SJSA1 (cell line): ENCODE data around the gene ANKRD31. TPM values are rescaled to one million over a fixed set of nuclear protein-coding genes. Genes with fewer than 3 reads are reported as not detected.
"Not testable (repeated sequence)": the region's sequence is repeated elsewhere in the genome, so short reads cannot be mapped to it uniquely, and the experiment has no call there.

Experiments used
- DNase-seq, 2 experiments: peaks; one replicate each; pipeline ENCODE4 v3.0.0-alpha.2; 2015 to 2020; ENCODE audit warnings: low spot score in 2 of 2, low read depth in 1 of 2
- H3K27ac ChIP-seq: fragments of 250-450 bp; sonication (Bioruptor Pico); 2 replicates; pipeline ENCODE4 v1.5.1; 2020; ENCODE audit warnings: mild to moderate bottlenecking, moderate library complexity
- H3K27me3 ChIP-seq: fragments of 250-450 bp; sonication (Bioruptor Pico); replicated peaks from 2 replicates; pipeline ENCODE4 v1.5.1; 2020; ENCODE audit warnings: mild to moderate bottlenecking, moderate library complexity
- H3K36me3 ChIP-seq: fragments of 250-450 bp; sonication (Bioruptor Pico); 2 replicates; pipeline ENCODE4 v1.5.1; 2020; ENCODE audit warnings: mild to moderate bottlenecking
- H3K4me1 ChIP-seq: fragments of 250-450 bp; sonication (Bioruptor Pico); replicated peaks from 2 replicates; pipeline ENCODE4 v1.6.1; 2021; ENCODE audit warnings: mild to moderate bottlenecking
- H3K4me3 ChIP-seq: fragments of 250-450 bp; sonication (Bioruptor Pico); 2 replicates; pipeline ENCODE4 v1.5.1; 2020; ENCODE audit warnings: mild to moderate bottlenecking
- H3K9me3 ChIP-seq: fragments of 250-450 bp; sonication (Bioruptor Pico); replicated peaks from 2 replicates; pipeline ENCODE4 v1.5.1; 2020; ENCODE audit warnings: mild to moderate bottlenecking
- total RNA-seq: library from RNA; depleted of rRNA; stranded (reverse); fragments of >200 nt; shearing (Covaris generic); gene quantifications from 2 replicates; pipeline ENCODE4 v1.2.3, GENCODE V29; 2014

Gene ANKRD31
- total RNA-seq, 1 experiment from 2014 or later = not detected

- DNase-seq = no peak
- H3K9me3 ChIP-seq = no peaks in the 10 kb centered on the region
- H3K4me1 ChIP-seq = no peaks in the 10 kb centered on the region
- no peaks in the 10 kb centered on the region; the same call in 1 of the 2 replicates for H3K27me3 ChIP-seq
- H3K27ac ChIP-seq = no peak overlapping the region
- no peaks in the 10 kb centered on the region for H3K36me3 ChIP-seq
- no peak overlapping the region for H3K4me3 ChIP-seq
Observed at GRCh38 chr5:75091597-75091996, 145.1 kb downstream of the ANKRD31 start.

GRCh38 chr5:75089662-75090061 is 147.0 kb downstream of the ANKRD31 start:
- H3K27ac ChIP-seq = no peak overlapping the region
- no peak overlapping the region for H3K4me3 ChIP-seq

GRCh38 chr5:75089137-75089536 is 147.5 kb downstream of the ANKRD31 start:
- Histone ChIP-seq H3K36me3 (no peaks in the 10 kb centered on the region), H3K4me1 (no peaks in the 10 kb centered on the region), H3K27ac (no peak overlapping the region), H3K9me3 (no peaks in the 10 kb centered on the region), H3K4me3 (no peak overlapping the region), H3K27me3 (no peaks in the 10 kb centered on the region; the same call in 1 of the 2 replicates)
- DNase-seq = no peak

More at GRCh38 chr5:75089662-75090061, 147.0 kb downstream of the ANKRD31 start:
- no peak for DNase-seq
- Histone ChIP-seq H3K27me3 (no peaks in the 10 kb centered on the region; the same call in 1 of the 2 replicates), H3K36me3 (no peaks in the 10 kb centered on the region), H3K9me3 (no peaks in the 10 kb centered on the region), H3K4me1 (no peaks in the 10 kb centered on the region)

GRCh38 chr5:75088648-75089047 is 148.0 kb downstream of the ANKRD31 start:
- H3K4me1 ChIP-seq = no peaks in the 10 kb centered on the region
- no peaks in the 10 kb centered on the region; the same call in 1 of the 2 replicates for H3K27me3 ChIP-seq
- H3K4me3 ChIP-seq = no peak overlapping the region
- H3K27ac ChIP-seq = no peak overlapping the region
- no peak for DNase-seq
- H3K36me3 ChIP-seq = no peaks in the 10 kb centered on the region
- H3K9me3 ChIP-seq = no peaks in the 10 kb centered on the region

GRCh38 chr5:75081510-75081909 is 155.2 kb downstream of the ANKRD31 start:
- H3K27me3 ChIP-seq = no peaks in the 10 kb centered on the region
- DNase-seq = no peak

GRCh38 chr5:75079346-75079745 is 157.3 kb downstream of the ANKRD31 start:
- H3K4me1 ChIP-seq, DNase-seq, H3K4me3 ChIP-seq, H3K36me3 ChIP-seq, H3K9me3 ChIP-seq, H3K27me3 ChIP-seq, H3K27ac ChIP-seq: not testable (repeated sequence)

More at GRCh38 chr5:75081510-75081909, 155.2 kb downstream of the ANKRD31 start:
- Histone ChIP-seq H3K9me3 (no peaks in the 10 kb centered on the region), H3K4me3 (no peak overlapping the region), H3K4me1 (no peaks in the 10 kb centered on the region), H3K36me3 (no peaks in the 10 kb centered on the region), H3K27ac (no peak overlapping the region)

GRCh38 chr5:75078027-75078426 is 158.7 kb downstream of the ANKRD31 start:
- no peak for DNase-seq
- Histone ChIP-seq H3K4me1 (no peaks in the 10 kb centered on the region), H3K36me3 (no peaks in the 10 kb centered on the region), H3K9me3 (no peaks in the 10 kb centered on the region), H3K27ac (no peak overlapping the region), H3K27me3 (peaks cover 15% of the 10 kb centered on the region), H3K4me3 (no peak overlapping the region)

- Histone ChIP-seq H3K36me3 (no peaks in the 10 kb centered on the region), H3K9me3 (no peaks in the 10 kb centered on the region), H3K27me3 (peaks cover 19% of the 10 kb centered on the region), H3K4me3 (no peak overlapping the region), H3K4me1 (no peaks in the 10 kb centered on the region), H3K27ac (no peak overlapping the region)
- DNase-seq = no peak
Observed at GRCh38 chr5:75072061-75072460, 164.6 kb downstream of the ANKRD31 start.

GRCh38 chr5:75071100-75071499 is 165.6 kb downstream of the ANKRD31 start:
- Histone ChIP-seq H3K27ac (no peak overlapping the region), H3K9me3 (no peaks in the 10 kb centered on the region), H3K36me3 (no peaks in the 10 kb centered on the region), H3K4me3 (no peak overlapping the region), H3K27me3 (peaks cover 19% of the 10 kb centered on the region), H3K4me1 (no peaks in the 10 kb centered on the region)
- no peak for DNase-seq

- 0 out of 2 replicates have a peak, but pooled peaks cover 4% of the 10 kb centered on the region for H3K27me3 ChIP-seq
- H3K4me3 ChIP-seq = no peak overlapping the region
- no peak for DNase-seq
- no peaks in the 10 kb centered on the region for H3K9me3 ChIP-seq
- no peaks in the 10 kb centered on the region for H3K4me1 ChIP-seq
- no peaks in the 10 kb centered on the region for H3K36me3 ChIP-seq
- H3K27ac ChIP-seq = no peak overlapping the region
Observed at GRCh38 chr5:75067434-75067833, 169.2 kb downstream of the ANKRD31 start.

- no peaks in the 10 kb centered on the region for H3K4me1 ChIP-seq
Observed at GRCh38 chr5:75062925-75063531, 173.7 kb downstream of the ANKRD31 start.

GRCh38 chr5:75059912-75060545 is 176.6 kb downstream of the ANKRD31 start:
- Histone ChIP-seq H3K36me3 (no peaks in the 10 kb centered on the region), H3K4me1 (peaks cover 12% of the 10 kb centered on the region), H3K9me3 (no peaks in the 10 kb centered on the region), H3K27me3 (no peaks in the 10 kb centered on the region), H3K27ac (no peak overlapping the region), H3K4me3 (no peak overlapping the region)
- DNase-seq = no peak

More at GRCh38 chr5:75062925-75063531, 173.7 kb downstream of the ANKRD31 start:
- no peak overlapping the region for H3K4me3 ChIP-seq
- DNase-seq = no peak
- H3K36me3 ChIP-seq = no peaks in the 10 kb centered on the region
- H3K9me3 ChIP-seq = no peaks in the 10 kb centered on the region
- no peak overlapping the region for H3K27ac ChIP-seq
- H3K27me3 ChIP-seq = no peaks in the 10 kb centered on the region

GRCh38 chr5:75058986-75059535 is 177.6 kb downstream of the ANKRD31 start:
- Histone ChIP-seq H3K36me3 (no peaks in the 10 kb centered on the region), H3K27me3 (no peaks in the 10 kb centered on the region), H3K4me3 (no peak overlapping the region), H3K9me3 (no peaks in the 10 kb centered on the region), H3K4me1 (peaks cover 21% of the 10 kb centered on the region), H3K27ac (no peak overlapping the region)
- DNase-seq = no peak

GRCh38 chr5:75057561-75057960 is 179.1 kb downstream of the ANKRD31 start:
- no peak for DNase-seq

More at GRCh38 chr5:75057561-75057960, 179.1 kb downstream of the ANKRD31 start:
- Histone ChIP-seq H3K36me3 (peaks cover 10% of the 10 kb centered on the region), H3K27ac (no peak overlapping the region), H3K9me3 (no peaks in the 10 kb centered on the region), H3K4me3 (no peak overlapping the region), H3K4me1 (peaks cover 22% of the 10 kb centered on the region), H3K27me3 (no peaks in the 10 kb centered on the region)
